Activated naive CD4-positive, alpha-beta T cell treated with anti-CD3 and anti-CD28 coated beads, Interleukin-2, amount 10 ng/mL, durations not matched to agents 7 days and 5 days (primary cell): ENCODE data around the gene OLIG3.

Experiments used
- CTCF ChIA-PET: fragments of 350-600 bp; sonication (Branson Sonifier 250); formaldehyde crosslinking; loops from one replicate; lab custom pipeline; 2021; ENCODE audit warnings: antibody characterized with exemption; lab: Charles Lee
- DNase-seq: peaks from one replicate; pipeline ENCODE4 v3.0.0-alpha.2; 2020
- H3K27ac Mint-ChIP-seq: one replicate; pipeline ENCODE4 v1.8.0; 2021; ENCODE audit warnings: mild to moderate bottlenecking, moderate library complexity, mixed read lengths
- H3K27me3 Mint-ChIP-seq: one replicate; pipeline ENCODE4 v1.8.0; 2021; ENCODE audit warnings: mild to moderate bottlenecking, mixed read lengths
- H3K36me3 Mint-ChIP-seq: one replicate; pipeline ENCODE4 v1.8.0; 2021; ENCODE audit warnings: mixed read lengths
- H3K4me1 Mint-ChIP-seq: one replicate; pipeline ENCODE4 v1.8.0; 2021; ENCODE audit warnings: mixed read lengths
- H3K4me3 Mint-ChIP-seq: one replicate; pipeline ENCODE4 v1.8.0; 2021; ENCODE audit warnings: mild to moderate bottlenecking, moderate library complexity, mixed read lengths
- H3K9me3 Mint-ChIP-seq: one replicate; pipeline ENCODE4 v1.8.0; 2021; ENCODE audit warnings: mixed read lengths

OLIG3 gene

DNA sequence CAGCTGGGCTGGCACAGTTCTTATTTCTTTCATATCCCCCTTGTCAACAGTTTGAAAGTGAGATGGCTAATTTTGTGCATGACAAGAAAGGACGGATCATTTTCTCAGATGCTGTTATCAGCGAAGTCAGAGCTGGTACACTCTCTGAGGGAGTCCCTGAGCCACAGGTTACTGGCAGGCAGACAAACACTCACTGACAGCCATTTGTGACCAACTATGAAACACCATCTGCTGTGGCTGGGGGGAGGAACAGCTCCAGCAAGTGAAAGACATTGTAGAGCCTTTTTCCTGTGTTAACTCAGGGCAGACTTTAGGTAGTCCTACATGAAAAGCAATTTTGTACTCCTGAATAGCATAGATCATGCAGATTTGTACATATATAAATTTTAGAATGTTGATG lies 22.2 kb downstream of the OLIG3 start:
- H3K9me3 Mint-ChIP-seq = no peaks in the 10 kb centered on the region
- H3K36me3 Mint-ChIP-seq = no peaks in the 10 kb centered on the region
- no peak for DNase-seq
- CTCF ChIA-PET = no interaction called here
- no peak overlapping the region for H3K4me3 Mint-ChIP-seq
- no peaks in the 10 kb centered on the region for H3K4me1 Mint-ChIP-seq
- H3K27ac Mint-ChIP-seq = no peak overlapping the region
- peaks cover 42% of the 10 kb centered on the region for H3K27me3 Mint-ChIP-seq

DNA sequence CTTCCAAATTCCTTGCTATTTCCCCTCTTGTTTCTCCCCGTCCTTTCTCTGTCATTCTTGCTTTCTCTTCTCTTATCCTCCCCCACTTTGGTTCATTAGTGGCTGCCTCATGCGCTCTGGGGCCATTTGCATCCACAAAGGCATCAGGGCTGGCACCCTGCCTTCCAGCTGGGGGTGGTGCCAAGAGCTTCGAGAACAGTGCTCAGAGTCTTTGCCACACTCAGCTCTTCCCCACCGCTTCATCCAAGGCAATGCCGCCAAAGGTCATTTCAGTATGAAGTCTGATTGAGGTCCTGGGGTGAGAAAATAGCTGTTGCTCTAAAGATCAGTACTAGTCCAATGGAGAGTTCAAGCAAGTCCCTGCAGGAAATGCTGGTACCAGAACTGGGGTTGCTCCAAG lies 22.7 kb downstream of the OLIG3 start:
- DNase-seq = no peak
- H3K27me3 Mint-ChIP-seq = peaks cover 37% of the 10 kb centered on the region
- no peak overlapping the region for H3K4me3 Mint-ChIP-seq
- CTCF ChIA-PET = no interaction called here
- H3K27ac Mint-ChIP-seq = no peak overlapping the region
- H3K4me1 Mint-ChIP-seq = no peaks in the 10 kb centered on the region
- H3K9me3 Mint-ChIP-seq = no peaks in the 10 kb centered on the region
- H3K36me3 Mint-ChIP-seq = no peaks in the 10 kb centered on the region

DNA sequence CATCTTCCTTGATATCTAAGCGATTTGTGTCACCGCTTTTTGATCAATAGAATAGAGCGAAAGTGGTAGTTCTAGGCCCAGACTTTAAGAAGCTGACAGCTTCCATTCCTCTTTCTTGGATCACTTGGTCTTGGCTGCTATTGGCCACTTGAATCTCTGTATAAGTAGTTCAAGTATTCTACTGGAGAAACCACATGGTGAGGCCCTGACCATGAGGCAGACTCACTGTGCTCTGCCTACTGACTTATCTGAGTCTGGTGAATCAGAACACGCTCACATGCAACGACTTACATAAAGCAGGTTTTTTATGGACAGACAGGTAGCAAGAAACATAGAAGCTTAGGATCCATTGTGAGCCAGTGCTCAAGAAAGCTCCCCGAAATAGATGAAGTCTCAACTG lies 27.0 kb downstream of the OLIG3 start:
- no peak for DNase-seq
- Mint-ChIP-seq H3K4me3 (no peak overlapping the region), H3K27ac (no peak overlapping the region), H3K36me3 (no peaks in the 10 kb centered on the region), H3K9me3 (no peaks in the 10 kb centered on the region), H3K27me3 (peaks cover 27% of the 10 kb centered on the region), H3K4me1 (peaks cover 3% of the 10 kb centered on the region)
- CTCF ChIA-PET = interaction anchor here (1.4 kb wide), 1 partner anchor 122 kb away, joined by 3 read pairs; no protein-coding TSS in a partner anchor

DNA sequence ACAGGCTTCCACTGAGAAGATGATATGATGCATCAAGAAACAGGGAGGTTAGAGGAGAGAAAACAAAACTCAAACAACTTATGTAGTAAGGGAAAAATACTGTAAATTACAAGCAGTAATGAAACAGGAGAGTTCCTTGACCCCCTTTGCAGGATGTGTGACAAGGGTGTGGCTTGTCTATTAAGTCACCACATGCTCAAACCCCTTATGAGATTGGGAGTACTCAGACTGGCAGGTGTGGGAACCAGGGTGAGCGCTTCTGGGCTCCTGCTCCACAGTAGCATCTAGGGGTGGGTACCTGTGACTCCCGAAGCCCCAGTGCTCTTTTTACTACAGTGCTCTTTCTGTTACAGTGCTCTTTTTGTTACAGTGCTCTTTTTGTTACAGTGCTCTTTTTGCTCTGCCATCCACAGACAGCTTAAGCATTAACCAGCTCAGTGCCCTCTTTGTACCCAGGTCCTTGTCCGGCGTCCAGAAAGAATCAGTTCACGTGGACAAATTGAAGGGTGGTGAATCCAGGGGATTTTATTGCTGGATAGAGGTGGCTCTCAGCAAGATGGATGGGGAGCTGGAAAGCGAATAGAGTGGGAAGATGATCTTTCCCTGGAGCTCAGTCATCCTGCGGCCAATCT lies 28.7 kb downstream of the OLIG3 start:
- H3K36me3 Mint-ChIP-seq = no peaks in the 10 kb centered on the region
- H3K27ac Mint-ChIP-seq = no peak overlapping the region
- H3K4me1 Mint-ChIP-seq = peaks cover 3% of the 10 kb centered on the region
- CTCF ChIA-PET = no interaction called here
- H3K27me3 Mint-ChIP-seq = peaks cover 15% of the 10 kb centered on the region
- DNase-seq = no peak
- H3K9me3 Mint-ChIP-seq = no peaks in the 10 kb centered on the region
- H3K4me3 Mint-ChIP-seq = no peak overlapping the region

DNA sequence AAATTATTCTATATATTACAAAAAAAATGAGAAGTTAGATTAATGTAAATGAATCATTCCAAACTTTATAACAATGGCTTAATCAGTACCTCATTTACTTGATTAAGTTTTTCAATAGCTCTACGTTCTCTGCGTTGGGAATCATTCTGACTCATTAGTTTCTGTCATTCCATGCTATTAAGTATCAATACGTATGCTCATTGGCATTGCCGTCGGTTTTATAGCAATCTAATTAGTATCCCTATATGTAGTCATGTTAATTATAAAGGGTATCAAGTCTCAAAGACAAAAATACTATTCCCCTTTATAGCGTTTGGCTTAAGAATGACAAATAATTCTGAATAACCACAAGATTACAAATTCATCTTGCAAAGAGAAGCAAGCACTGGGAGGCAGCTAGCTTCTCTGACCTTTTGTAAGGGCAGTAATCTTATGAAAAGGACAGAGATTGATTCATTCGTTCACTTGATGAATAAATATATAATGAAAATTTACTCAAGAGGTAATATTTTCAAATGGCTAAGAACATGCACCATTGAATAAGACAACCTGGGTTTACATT lies 41.8 kb downstream of the OLIG3 start:
- CTCF ChIA-PET = interaction anchor here (1.1 to 1.4 kb wide), 2 partner anchors 104 to 137 kb away, joined by 3 read pairs; no protein-coding TSS in a partner anchor
- Mint-ChIP-seq H3K27ac (no peak overlapping the region), H3K27me3 (peaks cover 6% of the 10 kb centered on the region), H3K4me3 (no peak overlapping the region), H3K4me1 (no peaks in the 10 kb centered on the region), H3K36me3 (no peaks in the 10 kb centered on the region), H3K9me3 (no peaks in the 10 kb centered on the region)
- no peak for DNase-seq

DNA sequence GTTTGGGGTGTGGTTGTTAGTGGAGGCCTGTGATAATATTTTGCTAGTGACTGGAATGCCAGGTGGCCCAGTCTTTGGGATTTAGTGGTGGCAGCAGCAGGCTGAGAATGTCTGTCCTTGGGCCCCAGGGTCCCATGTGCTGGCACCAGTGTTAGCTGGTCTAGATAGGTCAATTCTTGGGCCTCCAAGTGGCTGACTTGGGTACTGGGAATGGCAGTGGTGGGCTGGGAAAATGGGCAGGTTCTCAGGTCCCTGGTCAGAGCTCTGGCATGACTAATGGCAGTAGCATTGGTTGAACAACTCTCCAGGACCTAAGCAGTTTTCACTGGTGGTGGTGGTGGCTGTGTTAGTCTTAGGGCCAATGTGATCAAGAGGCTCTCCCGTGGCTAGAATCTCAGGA lies 50.3 kb downstream of the OLIG3 start:
- Mint-ChIP-seq H3K36me3 (no peaks in the 10 kb centered on the region), H3K27ac (no peak overlapping the region), H3K27me3 (no peaks in the 10 kb centered on the region), H3K4me3 (no peak overlapping the region), H3K4me1 (peaks cover 7% of the 10 kb centered on the region), H3K9me3 (peaks cover 3% of the 10 kb centered on the region)
- DNase-seq = no peak
- CTCF ChIA-PET = no interaction called here
